Adrenal gland (tissue), 5 donors: Measurements from ENCODE around the gene MED25.

Experiments used
- POLR2A ChIP-seq, 2 donors: fragments of 450-650 bp; IDR thresholded peaks; one replicate each; pipeline ENCODE4 v1.6.1; 2017; ENCODE audit warnings: antibody characterized with exemption in 2 of 2, mild to moderate bottlenecking in 2 of 2, moderate library complexity in 1 of 2
- TF ChIP-seq, protein P1 (sequence below), 6 experiments: fragments of 450-650 bp in 4 of 6; fragments of 200-600 bp in 2 of 6; sonication (generic) in 1 of 6; IDR thresholded peaks; 1 replicate in 5 of 6; 2 replicates in 1 of 6; pipeline versions ENCODE4 v1.5.1 to v1.8.0; 2016 to 2021; ENCODE audit warnings: antibody characterized with exemption in 6 of 6, mild to moderate bottlenecking in 2 of 6, moderate library complexity in 1 of 6
- donor health status: DM: no; HTN: no; CAD: no.

GRCh38 chr19:49773663-49774350 is 44.3 kb upstream of the MED25 start:
- TF ChIP-seq POLR2A (IDR thresholded peaks at IDR 0.05) = no peak
- TF ChIP-seq, protein P1, sequence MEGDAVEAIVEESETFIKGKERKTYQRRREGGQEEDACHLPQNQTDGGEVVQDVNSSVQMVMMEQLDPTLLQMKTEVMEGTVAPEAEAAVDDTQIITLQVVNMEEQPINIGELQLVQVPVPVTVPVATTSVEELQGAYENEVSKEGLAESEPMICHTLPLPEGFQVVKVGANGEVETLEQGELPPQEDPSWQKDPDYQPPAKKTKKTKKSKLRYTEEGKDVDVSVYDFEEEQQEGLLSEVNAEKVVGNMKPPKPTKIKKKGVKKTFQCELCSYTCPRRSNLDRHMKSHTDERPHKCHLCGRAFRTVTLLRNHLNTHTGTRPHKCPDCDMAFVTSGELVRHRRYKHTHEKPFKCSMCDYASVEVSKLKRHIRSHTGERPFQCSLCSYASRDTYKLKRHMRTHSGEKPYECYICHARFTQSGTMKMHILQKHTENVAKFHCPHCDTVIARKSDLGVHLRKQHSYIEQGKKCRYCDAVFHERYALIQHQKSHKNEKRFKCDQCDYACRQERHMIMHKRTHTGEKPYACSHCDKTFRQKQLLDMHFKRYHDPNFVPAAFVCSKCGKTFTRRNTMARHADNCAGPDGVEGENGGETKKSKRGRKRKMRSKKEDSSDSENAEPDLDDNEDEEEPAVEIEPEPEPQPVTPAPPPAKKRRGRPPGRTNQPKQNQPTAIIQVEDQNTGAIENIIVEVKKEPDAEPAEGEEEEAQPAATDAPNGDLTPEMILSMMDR (IDR thresholded peaks at IDR 0.05) = no peak
